ENCODE results near the gene EHD4.

DNA sequence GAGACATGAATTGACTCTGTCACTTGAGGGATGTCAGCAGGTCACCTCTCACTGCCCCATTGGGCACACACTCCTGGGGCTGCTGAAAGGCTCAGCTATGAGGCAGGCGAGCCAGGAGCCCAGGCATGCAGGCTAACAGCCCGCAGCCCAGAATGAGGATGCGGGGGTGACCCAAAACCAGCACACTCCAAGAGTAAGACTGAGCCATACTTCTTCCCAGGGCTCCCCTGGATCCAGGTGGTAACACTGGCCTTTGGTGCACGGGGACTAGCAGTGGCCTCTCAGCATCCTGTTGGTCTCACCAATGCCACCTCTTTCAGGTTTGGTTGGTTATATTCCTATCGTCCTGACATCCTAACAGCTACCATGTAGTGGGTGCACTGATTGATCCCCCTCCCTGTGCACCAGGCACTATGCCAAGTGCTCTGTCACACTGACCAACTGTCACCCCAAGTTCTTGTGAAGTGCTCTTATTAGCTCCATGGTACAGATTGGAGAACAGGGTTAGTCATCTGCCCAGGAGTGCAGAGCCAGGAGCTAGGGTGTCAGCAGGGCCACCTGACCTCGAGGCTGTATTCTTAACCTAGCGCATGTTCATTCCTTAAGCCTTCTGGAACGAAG lies 53.7 kb downstream of the EHD4 start:
- TF ChIP-seq, protein P1, sequence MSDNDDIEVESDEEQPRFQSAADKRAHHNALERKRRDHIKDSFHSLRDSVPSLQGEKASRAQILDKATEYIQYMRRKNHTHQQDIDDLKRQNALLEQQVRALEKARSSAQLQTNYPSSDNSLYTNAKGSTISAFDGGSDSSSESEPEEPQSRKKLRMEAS (IDR thresholded peaks at IDR 0.05; ENCODE audit: insufficient read depth, insufficient read length): no peak
- no peak for TF ChIP-seq EZH2 (IDR thresholded peaks at IDR 0.05; ENCODE audit: borderline replicate concordance, low read depth, low read length, severe bottlenecking)
